Peyer's patch (tissue), 4 donors: Measurements from ENCODE around the gene CDK17. TPM values are rescaled to one million over a fixed set of nuclear protein-coding genes. Genes with fewer than 3 reads are reported as not detected.
A peak's percentile ranks its signal among the peaks of the same experiment; 100 is the strongest.
"Not testable (repeated sequence)": the region's sequence is repeated elsewhere in the genome, so short reads cannot be mapped to it uniquely, and the experiment has no call there.

Source experiments
- DNase-seq, 3 donors: peaks; one replicate each; pipeline ENCODE4 v3.0.0-alpha.2; 2017 to 2019
- H3K27ac ChIP-seq, 4 donors: fragments of 200-600 bp; sonication (generic); one replicate each; pipeline ENCODE4 v1.5.1; 2016 to 2019
- H3K27me3 ChIP-seq, 2 donors: fragments of 200-600 bp; sonication (generic); one replicate each; pipeline ENCODE4 v1.5.1; 2019
- H3K36me3 ChIP-seq, 3 donors: fragments of 200-600 bp; sonication (generic); one replicate each; pipeline ENCODE4 v1.5.1; 2016 to 2019
- H3K4me1 ChIP-seq, 4 donors: fragments of 200-600 bp; sonication (generic); one replicate each; pipeline ENCODE4 v1.5.1; 2016 to 2019
- H3K4me3 ChIP-seq, 4 donors: fragments of 200-600 bp; sonication (generic); 1 replicate in 3 of 4; 2 replicates in 1 of 4; pipeline ENCODE4 v1.5.1; 2016 to 2019; ENCODE audit warnings: mild to moderate bottlenecking in 1 of 4
- H3K9me3 ChIP-seq, 4 donors: fragments of 200-600 bp; sonication (generic); one replicate each; pipeline ENCODE4 v1.5.1; 2016 to 2019; ENCODE audit warnings: mild to moderate bottlenecking in 1 of 4
- CTCF ChIP-seq, 6 experiments: fragments of 450-650 bp in 4 of 6; fragments of 200-600 bp in 2 of 6; sonication (generic) in 1 of 6; IDR thresholded peaks; one replicate each; pipeline ENCODE4 v1.5.1; 2017 to 2019; ENCODE audit warnings: antibody characterized with exemption in 6 of 6, mild to moderate bottlenecking in 3 of 6, moderate library complexity in 1 of 6
- POLR2A ChIP-seq, 2 donors: fragments of 450-650 bp; IDR thresholded peaks; one replicate each; pipeline ENCODE4 v1.5.1; 2017; ENCODE audit warnings: antibody characterized with exemption in 2 of 2, mild to moderate bottlenecking in 2 of 2, moderate library complexity in 2 of 2
- total RNA-seq, 4 donors: library from RNA; depleted of rRNA; stranded (reverse); fragments of >200 nt; gene quantifications; one replicate each; pipeline ENCODE4 v1.1.0, GENCODE V29; 2016

CDK17 gene
- total RNA-seq, 4 donors from 2014 or later = 41.2 to 126 (median 45.7) TPM

GRCh38 chr12:96424601-96425000 lies 24.4 kb upstream of the CDK17 start:
- TF ChIP-seq POLR2A (IDR thresholded peaks at IDR 0.05) = no peak
- TF ChIP-seq CTCF (IDR thresholded peaks at IDR 0.05) = no peak
- Histone ChIP-seq H3K36me3 (no peaks in the 10 kb centered on the region), H3K9me3 (no peaks in the 10 kb centered on the region), H3K27ac (no peak overlapping the region), H3K27me3 (no peaks in the 10 kb centered on the region), H3K4me1 (peaks cover 0 to 7% (median 0%) of the 10 kb centered on the region in 4 donors), H3K4me3 (no peak overlapping the region)
- DNase-seq = no peak

- Histone ChIP-seq H3K9me3 (no peaks in the 10 kb centered on the region), H3K27me3 (no peaks in the 10 kb centered on the region), H3K27ac (no peak overlapping the region), H3K4me1 (peaks cover 0 to 7% (median 0%) of the 10 kb centered on the region in 4 donors), H3K36me3 (no peaks in the 10 kb centered on the region), H3K4me3 (no peak overlapping the region)
- TF ChIP-seq CTCF (IDR thresholded peaks at IDR 0.05) = no peak
- TF ChIP-seq POLR2A (IDR thresholded peaks at IDR 0.05) = no peak
- no peak for DNase-seq
Observed at GRCh38 chr12:96422192-96422591, 22.0 kb upstream of the CDK17 start.

- Histone ChIP-seq H3K4me3 (peak overlapping the region in 2 of 4 donors; percentile 22 to 31), H3K4me1 (peaks cover 0 to 7% (median 0%) of the 10 kb centered on the region in 4 donors), H3K9me3 (no peaks in the 10 kb centered on the region), H3K27me3 (no peaks in the 10 kb centered on the region), H3K27ac (peak overlapping the region in 2 of 4 donors; percentile 31), H3K36me3 (no peaks in the 10 kb centered on the region)
- no peak for DNase-seq
- TF ChIP-seq POLR2A (IDR thresholded peaks at IDR 0.05) (no peak), CTCF (IDR thresholded peaks at IDR 0.05) (no peak)
Observed at GRCh38 chr12:96421014-96421413, 20.8 kb upstream of the CDK17 start.

GRCh38 chr12:96420277-96420835 lies 20.1 kb upstream of the CDK17 start:
- H3K27ac ChIP-seq = peak overlapping the region in 2 of 4 donors; percentile 31
- no peak for DNase-seq
- peaks cover 0 to 7% (median 0%) of the 10 kb centered on the region in 4 donors for H3K4me1 ChIP-seq
- no peaks in the 10 kb centered on the region for H3K27me3 ChIP-seq
- TF ChIP-seq CTCF (IDR thresholded peaks at IDR 0.05) = no peak
- TF ChIP-seq POLR2A (IDR thresholded peaks at IDR 0.05) = no peak
- no peak overlapping the region for H3K4me3 ChIP-seq
- no peaks in the 10 kb centered on the region for H3K9me3 ChIP-seq
- H3K36me3 ChIP-seq = no peaks in the 10 kb centered on the region

GRCh38 chr12:96419576-96420276 lies 19.5 kb upstream of the CDK17 start:
- Histone ChIP-seq H3K36me3 (no peaks in the 10 kb centered on the region), H3K9me3 (no peaks in the 10 kb centered on the region), H3K27ac (no peak overlapping the region), H3K4me3 (no peak overlapping the region), H3K4me1 (peaks cover 0 to 7% (median 0%) of the 10 kb centered on the region in 4 donors), H3K27me3 (no peaks in the 10 kb centered on the region)
- no peak for DNase-seq
- TF ChIP-seq CTCF (IDR thresholded peaks at IDR 0.05) (no peak), POLR2A (IDR thresholded peaks at IDR 0.05) (no peak)

GRCh38 chr12:96417688-96418087 lies 17.4 kb upstream of the CDK17 start:
- not testable (repeated sequence) for H3K27ac ChIP-seq, H3K9me3 ChIP-seq, H3K4me3 ChIP-seq, H3K27me3 ChIP-seq, DNase-seq, H3K36me3 ChIP-seq, H3K4me1 ChIP-seq
